Keratinocyte (primary cell): ENCODE data around the gene WNT16. TPM values are rescaled to one million over a fixed set of nuclear protein-coding genes. Genes with fewer than 3 reads are reported as not detected.

Experiments
- DNase-seq: peaks from one replicate; pipeline ENCODE4 v3.0.0-alpha.2; 2011; ENCODE audit warnings: low read depth, missing footprints, low spot score
- FAIRE-seq: peaks from 2 replicates; lab custom pipeline; 2011; peaks lifted over from hg19 to GRCh38; lab: Jason Lieb, UNC
- H2AFZ ChIP-seq: 2 replicates; pipeline ENCODE4 v1.6.0; 2012; ENCODE audit warnings: low read length, control low read depth, inconsistent platforms; ENCODE audit not compliant: control insufficient read depth
- H3K27ac ChIP-seq: 2 replicates; pipeline ENCODE4 v1.5.1; 2011; ENCODE audit warnings: low read length; ENCODE audit not compliant: control insufficient read depth, insufficient read depth
- H3K27me3 ChIP-seq: 3 replicates; pipeline ENCODE4 v1.6.0; 2011; ENCODE audit warnings: low read length; ENCODE audit not compliant: control insufficient read depth, insufficient read depth; ENCODE audit errors: extremely low read depth
- H3K36me3 ChIP-seq, 2 experiments: 2 replicates in 1 of 2; 3 replicates in 1 of 2; pipeline ENCODE4 v1.5.1; 2011; ENCODE audit warnings: low read length in 2 of 2, mild to moderate bottlenecking in 1 of 2; ENCODE audit not compliant: control insufficient read depth in 2 of 2, insufficient read depth in 2 of 2; ENCODE audit errors: extremely low read depth in 1 of 2
- H3K4me1 ChIP-seq: 3 replicates; pipeline ENCODE4 v1.5.1; 2011; ENCODE audit warnings: low read length; ENCODE audit not compliant: control insufficient read depth, insufficient read depth; ENCODE audit errors: extremely low read depth
- H3K4me2 ChIP-seq: 3 replicates; pipeline ENCODE4 v1.6.0; 2011; ENCODE audit warnings: low read depth, low read length; ENCODE audit not compliant: control insufficient read depth, insufficient read depth; ENCODE audit errors: extremely low read depth
- H3K4me3 ChIP-seq, 3 experiments: fragments of 200-600 bp in 1 of 3; sonication (generic) in 1 of 3; 2 replicates in 2 of 3; 3 replicates in 1 of 3; pipeline ENCODE4 v1.5.1; 2011 to 2016; ENCODE audit warnings: low read length in 3 of 3, mild to moderate bottlenecking in 3 of 3, control low read depth in 2 of 3, inconsistent platforms in 1 of 3, low read depth in 1 of 3, mixed read lengths in 1 of 3, mixed run types in 1 of 3, moderate library complexity in 1 of 3; ENCODE audit not compliant: control insufficient read depth in 2 of 3, insufficient read depth in 2 of 3; ENCODE audit errors: extremely low read depth in 1 of 3
- H3K79me2 ChIP-seq: 2 replicates; pipeline ENCODE4 v1.6.0; 2012; ENCODE audit warnings: low read length; ENCODE audit not compliant: control insufficient read depth, insufficient read depth
- H3K9ac ChIP-seq: 3 replicates; pipeline ENCODE4 v1.6.0; 2011; ENCODE audit warnings: low read length; ENCODE audit not compliant: control insufficient read depth, insufficient read depth; ENCODE audit errors: extremely low read depth
- H3K9me1 ChIP-seq: 3 replicates; pipeline ENCODE4 v1.6.0; 2011; ENCODE audit warnings: low read length; ENCODE audit not compliant: control insufficient read depth, insufficient read depth; ENCODE audit errors: extremely low read depth
- H3K9me3 ChIP-seq: 2 replicates; pipeline ENCODE4 v1.5.1; 2012; ENCODE audit warnings: low read depth, low read length; ENCODE audit not compliant: control insufficient read depth
- H4K20me1 ChIP-seq: 3 replicates; pipeline ENCODE4 v1.6.0; 2011; ENCODE audit warnings: low read length; ENCODE audit not compliant: control insufficient read depth, insufficient read depth; ENCODE audit errors: extremely low read depth
- CTCF ChIP-seq, 3 experiments: IDR thresholded peaks in 1 of 3; conservative IDR thresholded peaks in 1 of 3; optimal IDR thresholded peaks in 1 of 3; 2 replicates in 2 of 3; 3 replicates in 1 of 3; pipeline versions ENCODE3 to v1.5.1; 2011; ENCODE audit warnings: low read length in 3 of 3, mild to moderate bottlenecking in 3 of 3, moderate library complexity in 2 of 3, control low read depth in 1 of 3, inconsistent platforms in 1 of 3; ENCODE audit not compliant: insufficient read depth in 2 of 3; ENCODE audit errors: extremely low read depth in 1 of 3
- EZH2 ChIP-seq: IDR thresholded peaks from one replicate; pipeline ENCODE4 v1.6.1; 2012; ENCODE audit warnings: inconsistent platforms, mild to moderate bottlenecking, low read length, moderate library complexity
- dilution Hi-C: fragments of 300-500 bp; cut with MboI; formaldehyde crosslinking; loops from one replicate; pipeline ENCODE4 v1.7.0; 2020; ENCODE audit warnings: low sequenced_read_pairs; ENCODE audit not compliant: extremely low pct_ligation_motif_present
- polyA plus RNA-seq, 5 experiments: library from polyadenylated mRNA; depleted of rRNA in 3 of 5; stranded (reverse) in 3 of 5; stranded (forward) in 1 of 5; unstranded in 1 of 5; fragments of >200 nt; gene quantifications; 1 replicate in 1 of 5; 2 replicates in 3 of 5; 3 replicates in 1 of 5; pipeline versions ENCODE4 v1.2.1 to v1.2.3, GENCODE V29; 2011 to 2012; ENCODE audit warnings: missing spikeins in 2 of 5, low read depth in 1 of 5, low replicate concordance in 1 of 5

The WNT16 gene
- polyA plus RNA-seq, 1 donor (not counting 4 experiments of a cell fraction or from before 2014, with no cell fraction given): not detected

- Histone ChIP-seq H3K4me3 (peak overlapping the region in 1 of 3 experiments; percentile 21), H3K9me3 (no peaks in the 10 kb centered on the region), H3K27me3 (no peaks in the 10 kb centered on the region), H4K20me1 (no peaks in the 10 kb centered on the region), H3K79me2 (no peaks in the 10 kb centered on the region), H3K36me3 (no peaks in the 10 kb centered on the region), H3K9ac (no peak overlapping the region), H3K9me1 (no peaks in the 10 kb centered on the region), H3K27ac (peak overlapping the region; percentile 17), H2AFZ (peak overlapping the region; percentile 83), H3K4me2 (peak overlapping the region; percentile 60), H3K4me1 (peaks cover 30% of the 10 kb centered on the region)
- TF ChIP-seq EZH2 (no peak), CTCF (optimal IDR thresholded peaks at IDR 0.05 in 1 of 3, IDR thresholded peaks at IDR 0.05 in 1 of 3, conservative IDR thresholded peaks at IDR 0.05 in 1 of 3; ENCODE audit: extremely low read depth in 1 of 3, insufficient read depth in 2 of 3, low read length in 3 of 3) (no peak)
- FAIRE-seq (peak; percentile 48), DNase-seq (no peak)
- dilution Hi-C loops: no loop called here
Measured at GRCh38 chr7:121297843-121298242, 31.0 kb upstream of the WNT16 start.

DNA sequence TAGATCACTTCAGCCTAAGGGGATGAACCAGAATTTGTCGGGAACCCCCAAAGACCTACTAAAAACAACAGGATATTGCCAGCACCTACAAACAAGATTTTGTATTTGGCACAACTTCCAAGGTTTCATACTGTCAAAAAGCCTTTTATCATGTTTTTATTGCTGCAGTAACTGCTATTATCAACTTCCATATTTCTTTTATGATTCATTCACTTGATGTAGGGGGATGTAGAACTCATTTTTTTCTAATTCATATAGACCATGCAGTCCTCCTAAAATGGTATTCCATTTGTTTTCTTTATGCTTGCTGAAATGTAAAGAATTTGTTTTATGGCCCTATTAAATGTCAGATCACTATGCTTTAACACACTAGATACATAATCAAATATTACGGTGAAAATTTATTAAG is 30.0 kb upstream of the WNT16 start:
- H3K9ac ChIP-seq: no peak overlapping the region
- no peaks in the 10 kb centered on the region for H3K36me3 ChIP-seq
- H3K4me3 ChIP-seq: no peak overlapping the region
- H2AFZ ChIP-seq: peak overlapping the region; percentile 83
- H3K4me1 ChIP-seq: peaks cover 31% of the 10 kb centered on the region
- DNase-seq (no peak), FAIRE-seq (no peak)
- no peak for TF ChIP-seq CTCF (optimal IDR thresholded peaks at IDR 0.05 in 1 of 3, IDR thresholded peaks at IDR 0.05 in 1 of 3, conservative IDR thresholded peaks at IDR 0.05 in 1 of 3; ENCODE audit: extremely low read depth in 1 of 3, insufficient read depth in 2 of 3, low read length in 3 of 3)
- TF ChIP-seq EZH2: no peak
- no peaks in the 10 kb centered on the region for H3K79me2 ChIP-seq
- dilution Hi-C loops: no loop called here
- H3K9me1 ChIP-seq: no peaks in the 10 kb centered on the region
- H3K27me3 ChIP-seq: no peaks in the 10 kb centered on the region
- H4K20me1 ChIP-seq: no peaks in the 10 kb centered on the region
- H3K27ac ChIP-seq: no peak overlapping the region
- peak overlapping the region; percentile 60 for H3K4me2 ChIP-seq
- no peaks in the 10 kb centered on the region for H3K9me3 ChIP-seq
